ENCODE results near the gene CCDC3. TPM values are rescaled to one million over a fixed set of nuclear protein-coding genes. Genes with fewer than 3 reads are reported as not detected.

The CCDC3 gene
- total RNA-seq, 4 donors from 2014 or later: 6.1 to 57.4 (median 21.6) TPM

GRCh38 chr10:12916587-12916986 lies 84.9 kb downstream of the CCDC3 start:
- intact Hi-C loops (cut with DNase I; ENCODE audit: low total_unique reads) (no loop called here), in situ Hi-C loops (cut with MboI; ENCODE audit: low sequenced_read_pairs in 4 of 4) (loop anchor here in 2 of 4 donors (25.0 kb wide), 2 partner anchors 171 to 654 kb away; no protein-coding TSS in a partner anchor)
- Histone ChIP-seq H3K4me3 (no peak overlapping the region), H3K9me3 (no peaks in the 10 kb centered on the region), H3K36me3 (no peaks in the 10 kb centered on the region), H3K27ac (no peak overlapping the region), H3K27me3 (no peaks in the 10 kb centered on the region), H3K4me1 (no peaks in the 10 kb centered on the region)
- no peak for DNase-seq
- no peak for ATAC-seq
- TF ChIP-seq, protein P1, sequence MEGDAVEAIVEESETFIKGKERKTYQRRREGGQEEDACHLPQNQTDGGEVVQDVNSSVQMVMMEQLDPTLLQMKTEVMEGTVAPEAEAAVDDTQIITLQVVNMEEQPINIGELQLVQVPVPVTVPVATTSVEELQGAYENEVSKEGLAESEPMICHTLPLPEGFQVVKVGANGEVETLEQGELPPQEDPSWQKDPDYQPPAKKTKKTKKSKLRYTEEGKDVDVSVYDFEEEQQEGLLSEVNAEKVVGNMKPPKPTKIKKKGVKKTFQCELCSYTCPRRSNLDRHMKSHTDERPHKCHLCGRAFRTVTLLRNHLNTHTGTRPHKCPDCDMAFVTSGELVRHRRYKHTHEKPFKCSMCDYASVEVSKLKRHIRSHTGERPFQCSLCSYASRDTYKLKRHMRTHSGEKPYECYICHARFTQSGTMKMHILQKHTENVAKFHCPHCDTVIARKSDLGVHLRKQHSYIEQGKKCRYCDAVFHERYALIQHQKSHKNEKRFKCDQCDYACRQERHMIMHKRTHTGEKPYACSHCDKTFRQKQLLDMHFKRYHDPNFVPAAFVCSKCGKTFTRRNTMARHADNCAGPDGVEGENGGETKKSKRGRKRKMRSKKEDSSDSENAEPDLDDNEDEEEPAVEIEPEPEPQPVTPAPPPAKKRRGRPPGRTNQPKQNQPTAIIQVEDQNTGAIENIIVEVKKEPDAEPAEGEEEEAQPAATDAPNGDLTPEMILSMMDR (IDR thresholded peaks at IDR 0.05 in 4 of 5, conservative IDR thresholded peaks at IDR 0.05 in 1 of 5): no peak
- no peak for TF ChIP-seq POLR2A (IDR thresholded peaks at IDR 0.05)

- Histone ChIP-seq H3K4me1 (no peaks in the 10 kb centered on the region), H3K27ac (no peak overlapping the region), H3K4me3 (no peak overlapping the region), H3K9me3 (no peaks in the 10 kb centered on the region), H3K36me3 (no peaks in the 10 kb centered on the region), H3K27me3 (no peaks in the 10 kb centered on the region)
- TF ChIP-seq, protein P1 (IDR thresholded peaks at IDR 0.05 in 4 of 5, conservative IDR thresholded peaks at IDR 0.05 in 1 of 5): no peak
- TF ChIP-seq POLR2A (IDR thresholded peaks at IDR 0.05): no peak
- in situ Hi-C loops (cut with MboI; ENCODE audit: low sequenced_read_pairs in 4 of 4): loop anchor here in 2 of 4 donors (25.0 kb wide), 2 partner anchors 172 to 653 kb away; no protein-coding TSS in a partner anchor
- no peak for DNase-seq
- no peak for ATAC-seq
- intact Hi-C loops (cut with DNase I; ENCODE audit: low total_unique reads): no loop called here
Measured at GRCh38 chr10:12915637-12916168, 85.8 kb downstream of the CCDC3 start.

DNA sequence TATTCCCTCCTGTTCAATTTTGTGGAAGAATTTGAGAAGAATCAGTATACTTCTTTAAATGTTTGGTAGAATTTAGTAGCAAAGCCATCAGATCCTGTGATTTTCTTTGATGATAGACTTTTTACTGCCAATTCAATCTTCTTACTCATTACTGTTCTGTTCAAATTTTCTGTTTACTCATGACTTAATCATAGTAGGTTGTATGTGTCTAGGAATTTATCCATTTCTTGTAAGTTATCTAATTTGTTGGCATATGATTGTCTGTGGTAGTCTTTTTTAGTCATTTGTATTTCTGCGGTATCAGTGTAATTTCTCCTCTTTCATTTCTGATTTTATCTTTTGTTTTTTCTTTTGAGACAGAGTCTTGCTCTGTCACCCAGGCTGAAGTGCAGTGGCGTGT lies 87.4 kb downstream of the CCDC3 start:
- TF ChIP-seq POLR2A (IDR thresholded peaks at IDR 0.05): no peak
- TF ChIP-seq, protein P1 (IDR thresholded peaks at IDR 0.05 in 4 of 5, conservative IDR thresholded peaks at IDR 0.05 in 1 of 5): no peak
- intact Hi-C loops (cut with DNase I; ENCODE audit: low total_unique reads): no loop called here
- ATAC-seq (no peak), DNase-seq (no peak)
- Histone ChIP-seq H3K4me3 (no peak overlapping the region), H3K36me3 (no peaks in the 10 kb centered on the region), H3K27me3 (no peaks in the 10 kb centered on the region), H3K9me3 (no peaks in the 10 kb centered on the region), H3K27ac (no peak overlapping the region), H3K4me1 (no peaks in the 10 kb centered on the region)
- in situ Hi-C loops (cut with MboI; ENCODE audit: low sequenced_read_pairs in 4 of 4): loop anchor here in 2 of 4 donors (25.0 kb wide), 2 partner anchors 173 to 652 kb away; no protein-coding TSS in a partner anchor

DNA sequence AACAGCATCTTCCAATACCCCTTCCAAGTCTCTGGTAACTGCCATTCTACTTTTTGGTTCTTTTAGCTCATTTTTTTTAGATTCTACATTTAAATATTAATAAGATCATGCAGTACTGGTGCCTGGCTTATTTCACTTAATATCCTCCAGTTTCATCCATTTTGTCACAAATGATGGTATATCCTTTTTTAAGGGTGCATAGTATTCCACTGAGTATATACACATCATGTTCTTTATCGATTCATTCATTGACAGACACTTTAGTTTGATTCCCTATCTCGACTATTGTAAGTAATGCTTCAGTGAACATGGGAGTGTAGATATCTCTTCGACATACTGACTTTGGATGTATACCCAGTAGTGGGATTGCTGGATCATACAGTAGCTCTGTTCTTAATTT lies 89.7 kb downstream of the CCDC3 start:
- in situ Hi-C loops (cut with MboI; ENCODE audit: low sequenced_read_pairs in 4 of 4) (loop anchor here in 2 of 4 donors (25.0 kb wide), 2 partner anchors 176 to 649 kb away; no protein-coding TSS in a partner anchor), intact Hi-C loops (cut with DNase I; ENCODE audit: low total_unique reads) (no loop called here)
- Histone ChIP-seq H3K27ac (no peak overlapping the region), H3K9me3 (no peaks in the 10 kb centered on the region), H3K4me3 (no peak overlapping the region), H3K4me1 (no peaks in the 10 kb centered on the region), H3K27me3 (no peaks in the 10 kb centered on the region), H3K36me3 (no peaks in the 10 kb centered on the region)
- no peak for ATAC-seq
- no peak for DNase-seq
- TF ChIP-seq, protein P1 (IDR thresholded peaks at IDR 0.05 in 4 of 5, conservative IDR thresholded peaks at IDR 0.05 in 1 of 5): no peak
- TF ChIP-seq POLR2A (IDR thresholded peaks at IDR 0.05): no peak
